Natural killer cell (primary cell): ENCODE data around the gene SLC25A22. TPM values are rescaled to one million over a fixed set of nuclear protein-coding genes. Genes with fewer than 3 reads are reported as not detected.

Experiments
- ATAC-seq, 3 donors: fragments of 150-1000 bp in 2 of 3; fragments of 200-7000 bp in 1 of 3; cut with Tn5 transposase; 1 replicate in 1 of 3; 2 replicates in 2 of 3; pipeline ENCODE4 v1.10.0; 2021; ENCODE audit warnings: mild to moderate bottlenecking in 2 of 3, moderate library complexity in 2 of 3
- DNase-seq, 2 donors: peaks; one replicate each; pipeline versions ENCODE4 v3.0.0 to v3.0.0-alpha.2; 2013 to 2021; ENCODE audit warnings: mixed read lengths in 1 of 2
- H3K27ac ChIP-seq: one replicate; pipeline ENCODE4 v1.5.1; 2013; ENCODE audit warnings: mild to moderate bottlenecking, low read length
- H3K27me3 ChIP-seq: one replicate; pipeline ENCODE4 v1.6.1; 2013; ENCODE audit warnings: low read length; ENCODE audit not compliant: control insufficient read depth, insufficient read depth
- H3K36me3 ChIP-seq: one replicate; pipeline ENCODE4 v1.6.1; 2013; ENCODE audit warnings: low read length; ENCODE audit not compliant: control insufficient read depth, insufficient read depth
- H3K4me1 ChIP-seq: one replicate; pipeline ENCODE4 v1.6.1; 2013; ENCODE audit warnings: low read length; ENCODE audit not compliant: control insufficient read depth, insufficient read depth
- H3K4me3 ChIP-seq: one replicate; pipeline ENCODE4 v1.5.1; 2013; ENCODE audit warnings: low read length
- H3K9me3 ChIP-seq: one replicate; pipeline ENCODE4 v1.6.1; 2013; ENCODE audit warnings: low read length; ENCODE audit not compliant: control insufficient read depth, insufficient read depth
- H3K27ac Mint-ChIP-seq, 2 donors: one replicate each; pipeline ENCODE4 v1.8.0; 2022; ENCODE audit warnings: mild to moderate bottlenecking in 2 of 2, mixed read lengths in 2 of 2, moderate library complexity in 1 of 2
- H3K27me3 Mint-ChIP-seq, 2 donors: one replicate each; pipeline ENCODE4 v1.8.0; 2022; ENCODE audit warnings: low read depth in 2 of 2, mixed read lengths in 2 of 2
- H3K36me3 Mint-ChIP-seq: one replicate; pipeline ENCODE4 v1.8.0; 2022; ENCODE audit warnings: mixed read lengths
- H3K4me1 Mint-ChIP-seq, 2 donors: one replicate each; pipeline ENCODE4 v1.8.0; 2022; ENCODE audit warnings: mixed read lengths in 2 of 2
- H3K4me3 Mint-ChIP-seq: one replicate; pipeline ENCODE4 v1.8.0; 2022; ENCODE audit warnings: mild to moderate bottlenecking, moderate library complexity, mixed read lengths
- H3K9me3 Mint-ChIP-seq, 2 donors: one replicate each; pipeline ENCODE4 v1.8.0; 2022; ENCODE audit warnings: mixed read lengths in 2 of 2
- WGBS: methylation state at CpG from one replicate; pipeline ENCODE4 v1.1.7; 2013; ENCODE audit warnings: missing lambda C conversion rate; ENCODE audit not compliant: insufficient coverage; 5-methylcytosine and 5-hydroxymethylcytosine counted together
- intact Hi-C: fragments of 100-400 bp; cut with micrococcal nuclease; formaldehyde crosslinking; loops from one replicate; pipeline ENCODE4 v1.14.2; 2022
- total RNA-seq, 4 donors: library from RNA; stranded (reverse); fragments of 120-200 nt in 1 of 4; gene quantifications; one replicate each; pipeline versions ENCODE4 v1.2.3 to v1.2.4, GENCODE V29; 2013 to 2022
- TF ChIP-seq, protein P1 (sequence below): fragments of 200-600 bp; IDR thresholded peaks from one replicate; pipeline ENCODE4 v1.8.0; 2022; ENCODE audit warnings: antibody characterized with exemption

The SLC25A22 gene
- total RNA-seq, 3 donors from 2014 or later (not counting 1 experiment from before 2014, with no cell fraction given): 22.8 to 34.6 (median 31.5) TPM

DNA sequence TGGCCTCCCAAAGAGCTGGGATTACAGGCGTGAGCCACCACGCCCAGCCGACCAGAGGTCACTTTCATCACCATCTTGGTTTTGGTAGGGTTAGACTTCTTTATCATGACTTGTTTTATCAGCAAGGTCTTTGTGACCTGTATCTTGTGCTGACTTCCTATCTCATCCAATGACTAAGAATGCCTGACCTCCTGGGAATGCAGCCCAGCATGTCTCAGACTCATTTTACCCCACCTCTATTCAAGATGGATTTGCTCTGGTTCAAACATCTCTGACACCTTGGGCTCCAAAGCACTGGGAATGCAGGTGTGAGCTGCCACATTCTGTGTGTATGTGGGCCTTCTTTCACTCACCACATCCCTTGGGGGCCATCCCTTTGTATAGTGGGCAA, 55.9 kb downstream of the SLC25A22 start:
- DNase-seq (no peak), ATAC-seq (no peak)
- intact Hi-C loops: no loop called here
- H3K27ac ChIP-seq: no peak overlapping the region
- H3K4me3 ChIP-seq: no peak overlapping the region
- H3K4me3 Mint-ChIP-seq: no peak overlapping the region
- H3K36me3 Mint-ChIP-seq: no peaks in the 10 kb centered on the region
- TF ChIP-seq, protein P1, sequence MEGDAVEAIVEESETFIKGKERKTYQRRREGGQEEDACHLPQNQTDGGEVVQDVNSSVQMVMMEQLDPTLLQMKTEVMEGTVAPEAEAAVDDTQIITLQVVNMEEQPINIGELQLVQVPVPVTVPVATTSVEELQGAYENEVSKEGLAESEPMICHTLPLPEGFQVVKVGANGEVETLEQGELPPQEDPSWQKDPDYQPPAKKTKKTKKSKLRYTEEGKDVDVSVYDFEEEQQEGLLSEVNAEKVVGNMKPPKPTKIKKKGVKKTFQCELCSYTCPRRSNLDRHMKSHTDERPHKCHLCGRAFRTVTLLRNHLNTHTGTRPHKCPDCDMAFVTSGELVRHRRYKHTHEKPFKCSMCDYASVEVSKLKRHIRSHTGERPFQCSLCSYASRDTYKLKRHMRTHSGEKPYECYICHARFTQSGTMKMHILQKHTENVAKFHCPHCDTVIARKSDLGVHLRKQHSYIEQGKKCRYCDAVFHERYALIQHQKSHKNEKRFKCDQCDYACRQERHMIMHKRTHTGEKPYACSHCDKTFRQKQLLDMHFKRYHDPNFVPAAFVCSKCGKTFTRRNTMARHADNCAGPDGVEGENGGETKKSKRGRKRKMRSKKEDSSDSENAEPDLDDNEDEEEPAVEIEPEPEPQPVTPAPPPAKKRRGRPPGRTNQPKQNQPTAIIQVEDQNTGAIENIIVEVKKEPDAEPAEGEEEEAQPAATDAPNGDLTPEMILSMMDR: no peak
- H3K27me3 Mint-ChIP-seq: no peaks in the 10 kb centered on the region
- H3K27ac Mint-ChIP-seq: no peak overlapping the region
- peaks cover 17% of the 10 kb centered on the region for H3K4me1 ChIP-seq
- no peaks in the 10 kb centered on the region for H3K9me3 ChIP-seq
- peaks cover 7 to 12% of the 10 kb centered on the region in 2 donors for H3K4me1 Mint-ChIP-seq
- H3K27me3 ChIP-seq: no peaks in the 10 kb centered on the region
- H3K9me3 Mint-ChIP-seq: no peaks in the 10 kb centered on the region
- WGBS: 100% methylated on average over 3 of the region's 3 CpGs
- no peaks in the 10 kb centered on the region for H3K36me3 ChIP-seq

Other genes starting within 250 kb of the SLC25A22 start
- 1 to 10 TPM; 3.5 to 5.2 (median 5.0) TPM for gene LMNTD2, start 237.5 kb downstream of the SLC25A22 start, total RNA-seq
- gene RASSF7, start 237.3 kb downstream of the SLC25A22 start, total RNA-seq: 10 to 100 TPM; 19.0 to 21.7 (median 20.0) TPM
- gene PHRF1, start 221.8 kb downstream of the SLC25A22 start, total RNA-seq: 10 to 100 TPM; 46.1 to 52.0 (median 46.9) TPM
- gene IRF7, start 182.3 kb downstream of the SLC25A22 start, total RNA-seq: 10 to 100 TPM; 63.3 to 97.3 (median 77.3) TPM
- gene CDHR5, start 173.3 kb downstream of the SLC25A22 start, total RNA-seq: not detected
- not detected for gene SCT, start 171.1 kb downstream of the SLC25A22 start, total RNA-seq
- 1 to 10 TPM in 1 of 3 donors, under 1 TPM in 2; 0.49 to 1.2 (median 0.61) TPM for gene DRD4, start 161.0 kb downstream of the SLC25A22 start, total RNA-seq
- 10 to 100 TPM; 25.9 to 26.9 (median 26.8) TPM for gene DEAF1, start 103.1 kb downstream of the SLC25A22 start, total RNA-seq
- 10 to 100 TPM; 17.8 to 42.1 (median 33.0) TPM for gene TMEM80, start 102.5 kb downstream of the SLC25A22 start, total RNA-seq
- gene EPS8L2, start 92.0 kb downstream of the SLC25A22 start, total RNA-seq: 10 to 100 TPM in 1 of 3 donors, 1 to 10 TPM in 2; 6.9 to 10.9 (median 9.3) TPM
- 10 to 100 TPM; 46.1 to 94.8 (median 55.4) TPM for gene TALDO1, start 50.8 kb downstream of the SLC25A22 start, total RNA-seq
- gene GATD1, start 20.8 kb downstream of the SLC25A22 start, total RNA-seq: 10 to 100 TPM; 40.4 to 43.1 (median 42.1) TPM
- gene CEND1, start 8.2 kb downstream of the SLC25A22 start, total RNA-seq: not detected
- 10 to 100 TPM; 24.3 to 30.9 (median 25.2) TPM for gene PIDD1, start 7.0 kb upstream of the SLC25A22 start, total RNA-seq
- 1,000 to 10,000 TPM; 1,482 to 1,846 (median 1,534) TPM for gene RPLP2, start 11.7 kb upstream of the SLC25A22 start, total RNA-seq
- 100 to 1,000 TPM; 184 to 218 (median 201) TPM for gene PNPLA2, start 20.6 kb upstream of the SLC25A22 start, total RNA-seq
- gene CRACR2B, start 29.6 kb upstream of the SLC25A22 start, total RNA-seq: 10 to 100 TPM in 1 of 3 donors, 1 to 10 TPM in 2; 3.4 to 10.1 (median 3.8) TPM
- gene CD151, start 34.7 kb upstream of the SLC25A22 start, total RNA-seq: 10 to 100 TPM; 40.9 to 68.3 (median 52.9) TPM
- 10 to 100 TPM; 48.2 to 63.8 (median 61.2) TPM for gene POLR2L, start 44.2 kb upstream of the SLC25A22 start, total RNA-seq
- 10 to 100 TPM; 11.2 to 18.6 (median 14.6) TPM for gene TSPAN4, start 44.6 kb upstream of the SLC25A22 start, total RNA-seq
- 10 to 100 TPM; 32.6 to 40.3 (median 33.2) TPM for gene CHID1, start 112.5 kb upstream of the SLC25A22 start, total RNA-seq
- gene AP2A2, start 127.6 kb upstream of the SLC25A22 start, total RNA-seq: 100 to 1,000 TPM in 1 of 3 donors, 10 to 100 TPM in 2; 57.2 to 120 (median 82.9) TPM
- gene MUC6, start 238.4 kb upstream of the SLC25A22 start, total RNA-seq: not detected